Osteocyte (in vitro differentiated cells): ENCODE measurements around the gene ACAT1. TPM values are rescaled to one million over a fixed set of nuclear protein-coding genes. Genes with fewer than 3 reads are reported as not detected.

ENCODE experiments used
- DNase-seq: peaks from one replicate; pipeline ENCODE4 v3.0.0; 2021; ENCODE audit warnings: mixed read lengths; ENCODE audit not compliant: unreplicated experiment; ENCODE audit errors: extremely low spot score
- H3K27ac Mint-ChIP-seq: one replicate; pipeline ENCODE4 v1.8.0; 2021; ENCODE audit warnings: mild to moderate bottlenecking, mixed read lengths; ENCODE audit not compliant: unreplicated experiment
- H3K27me3 Mint-ChIP-seq: one replicate; pipeline ENCODE4 v1.8.0; 2021; ENCODE audit warnings: mixed read lengths; ENCODE audit not compliant: unreplicated experiment
- H3K36me3 Mint-ChIP-seq: one replicate; pipeline ENCODE4 v1.8.0; 2021; ENCODE audit warnings: mixed read lengths; ENCODE audit not compliant: unreplicated experiment
- H3K4me1 Mint-ChIP-seq: one replicate; pipeline ENCODE4 v1.8.0; 2021; ENCODE audit warnings: mixed read lengths; ENCODE audit not compliant: unreplicated experiment
- H3K4me3 Mint-ChIP-seq: one replicate; pipeline ENCODE4 v1.8.0; 2021; ENCODE audit warnings: mild to moderate bottlenecking, moderate library complexity, mixed read lengths; ENCODE audit not compliant: unreplicated experiment
- H3K9me3 Mint-ChIP-seq: one replicate; pipeline ENCODE4 v1.8.0; 2021; ENCODE audit warnings: mixed read lengths; ENCODE audit not compliant: unreplicated experiment
- CTCF ChIP-seq: fragments of 200-600 bp; sonication (generic); IDR thresholded peaks from 2 replicates; pipeline ENCODE4 v1.5.0; 2021; ENCODE audit warnings: antibody characterized with exemption, mild to moderate bottlenecking, moderate library complexity
- total RNA-seq: library from RNA; stranded (reverse); gene quantifications from 2 replicates; pipeline ENCODE4 v1.2.1, GENCODE V29; 2021

ACAT1 gene
- total RNA-seq, 1 donor from 2014 or later = 54.0 TPM

DNA sequence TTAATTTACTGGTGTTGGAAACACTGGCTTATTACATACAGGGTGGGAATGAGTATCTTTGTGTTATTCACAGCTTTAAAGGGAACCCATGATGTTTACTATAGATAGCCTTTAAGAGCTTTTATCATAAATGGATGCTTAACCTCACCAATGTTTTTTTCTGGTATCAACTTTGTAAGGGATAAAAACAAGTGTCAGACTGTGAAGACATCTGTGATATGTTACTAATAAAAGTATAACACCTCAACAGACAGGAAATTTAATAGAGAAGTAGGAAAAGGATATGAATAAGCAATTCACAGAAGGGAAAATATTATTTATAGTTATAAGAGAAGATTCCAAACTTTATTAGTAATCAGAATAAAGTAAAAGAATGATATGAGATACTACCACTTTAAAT is 46.3 kb downstream of the ACAT1 start:
- H3K9me3 Mint-ChIP-seq = no peaks in the 10 kb centered on the region
- no peaks in the 10 kb centered on the region for H3K27me3 Mint-ChIP-seq
- no peak for TF ChIP-seq CTCF
- H3K27ac Mint-ChIP-seq = no peak overlapping the region
- H3K4me1 Mint-ChIP-seq = peaks cover 2% of the 10 kb centered on the region
- H3K4me3 Mint-ChIP-seq = no peak overlapping the region
- peaks cover 39% of the 10 kb centered on the region for H3K36me3 Mint-ChIP-seq
- DNase-seq = no peak

- Mint-ChIP-seq H3K4me1 (peaks cover 2% of the 10 kb centered on the region), H3K9me3 (no peaks in the 10 kb centered on the region), H3K4me3 (no peak overlapping the region), H3K27me3 (no peaks in the 10 kb centered on the region), H3K36me3 (peaks cover 45% of the 10 kb centered on the region), H3K27ac (no peak overlapping the region)
- no peak for DNase-seq
- TF ChIP-seq CTCF = no peak
These were observed 48.8 kb downstream of the ACAT1 start for GRCh38 chr11:108170184-108170583.

DNA sequence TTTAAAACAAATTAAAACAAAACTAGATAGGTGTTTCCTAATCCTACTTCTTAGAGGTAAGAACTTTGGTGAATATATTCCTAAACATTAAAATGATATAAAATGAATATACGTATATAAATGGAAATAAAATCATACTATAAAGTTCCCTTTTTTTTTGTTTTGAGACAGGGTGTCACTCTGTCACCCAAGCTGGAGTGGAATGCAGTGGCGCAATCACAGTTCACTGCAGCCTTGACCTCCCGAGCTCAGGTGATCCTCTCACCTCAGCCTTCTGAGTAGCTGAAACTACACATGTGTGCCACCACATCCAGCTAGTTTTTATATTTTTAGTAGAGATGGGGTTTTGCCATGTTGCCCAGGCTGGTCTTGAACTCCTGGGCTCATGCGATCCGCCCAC is 56.2 kb downstream of the ACAT1 start:
- no peak for TF ChIP-seq CTCF
- Mint-ChIP-seq H3K27ac (no peak overlapping the region), H3K36me3 (peaks cover 41% of the 10 kb centered on the region), H3K9me3 (no peaks in the 10 kb centered on the region), H3K27me3 (no peaks in the 10 kb centered on the region), H3K4me3 (no peak overlapping the region), H3K4me1 (no peaks in the 10 kb centered on the region)
- no peak for DNase-seq

DNA sequence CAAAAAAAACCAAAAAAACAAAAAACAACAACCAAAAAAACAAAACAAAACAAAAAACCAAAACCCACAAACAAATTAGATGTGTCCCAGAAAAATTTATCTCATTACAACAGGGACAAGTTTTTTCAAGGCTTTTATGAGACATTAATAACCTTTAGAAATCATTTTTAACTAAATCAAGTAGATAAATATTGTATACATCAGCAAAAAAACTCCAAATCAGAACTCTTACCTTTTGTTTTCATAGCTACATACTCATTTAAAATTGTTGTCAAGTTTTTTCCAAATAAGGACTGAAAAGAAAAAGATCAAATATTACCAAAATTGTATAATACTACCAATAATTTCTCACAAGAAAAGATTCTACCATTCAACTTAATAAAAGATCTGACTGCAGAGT is 72.4 kb downstream of the ACAT1 start:
- Mint-ChIP-seq H3K36me3 (peaks cover 26% of the 10 kb centered on the region), H3K4me1 (no peaks in the 10 kb centered on the region), H3K4me3 (no peak overlapping the region), H3K9me3 (no peaks in the 10 kb centered on the region), H3K27me3 (no peaks in the 10 kb centered on the region), H3K27ac (no peak overlapping the region)
- TF ChIP-seq CTCF = no peak
- DNase-seq = no peak

GRCh38 chr11:108196901-108197300 is 75.5 kb downstream of the ACAT1 start:
- no peak for TF ChIP-seq CTCF
- H3K27ac Mint-ChIP-seq = no peak overlapping the region

More at GRCh38 chr11:108196901-108197300, 75.5 kb downstream of the ACAT1 start:
- Mint-ChIP-seq H3K36me3 (peaks cover 16% of the 10 kb centered on the region), H3K9me3 (no peaks in the 10 kb centered on the region), H3K27me3 (no peaks in the 10 kb centered on the region), H3K4me3 (no peak overlapping the region), H3K4me1 (peaks cover 11% of the 10 kb centered on the region)
- DNase-seq = no peak

Other genes with a start within 250 kb of the ACAT1 start
- not detected in 2 replicates for gene RAB39A, start 193.1 kb upstream of the ACAT1 start, total RNA-seq
- gene CUL5, start 112.7 kb upstream of the ACAT1 start, total RNA-seq = 35.8 and 37.6 TPM in 2 replicates
- 15.8 and 16.5 TPM in 2 replicates for gene NPAT, start 101.1 kb downstream of the ACAT1 start, total RNA-seq
- gene ATM, start 101.5 kb downstream of the ACAT1 start, total RNA-seq = 72.1 and 79.6 TPM in 2 replicates